ELF-1 (cell line): Measurements from ENCODE around the gene IL6R.

Experiments
- DNase-seq: peaks from one replicate; pipeline ENCODE4 v3.0.0-alpha.2; 2016; ENCODE audit warnings: low read depth, low spot score

The IL6R gene

GRCh38 chr1:154425172-154425571 is 20.0 kb downstream of the IL6R start:
- DNase-seq, result no peak

DNA sequence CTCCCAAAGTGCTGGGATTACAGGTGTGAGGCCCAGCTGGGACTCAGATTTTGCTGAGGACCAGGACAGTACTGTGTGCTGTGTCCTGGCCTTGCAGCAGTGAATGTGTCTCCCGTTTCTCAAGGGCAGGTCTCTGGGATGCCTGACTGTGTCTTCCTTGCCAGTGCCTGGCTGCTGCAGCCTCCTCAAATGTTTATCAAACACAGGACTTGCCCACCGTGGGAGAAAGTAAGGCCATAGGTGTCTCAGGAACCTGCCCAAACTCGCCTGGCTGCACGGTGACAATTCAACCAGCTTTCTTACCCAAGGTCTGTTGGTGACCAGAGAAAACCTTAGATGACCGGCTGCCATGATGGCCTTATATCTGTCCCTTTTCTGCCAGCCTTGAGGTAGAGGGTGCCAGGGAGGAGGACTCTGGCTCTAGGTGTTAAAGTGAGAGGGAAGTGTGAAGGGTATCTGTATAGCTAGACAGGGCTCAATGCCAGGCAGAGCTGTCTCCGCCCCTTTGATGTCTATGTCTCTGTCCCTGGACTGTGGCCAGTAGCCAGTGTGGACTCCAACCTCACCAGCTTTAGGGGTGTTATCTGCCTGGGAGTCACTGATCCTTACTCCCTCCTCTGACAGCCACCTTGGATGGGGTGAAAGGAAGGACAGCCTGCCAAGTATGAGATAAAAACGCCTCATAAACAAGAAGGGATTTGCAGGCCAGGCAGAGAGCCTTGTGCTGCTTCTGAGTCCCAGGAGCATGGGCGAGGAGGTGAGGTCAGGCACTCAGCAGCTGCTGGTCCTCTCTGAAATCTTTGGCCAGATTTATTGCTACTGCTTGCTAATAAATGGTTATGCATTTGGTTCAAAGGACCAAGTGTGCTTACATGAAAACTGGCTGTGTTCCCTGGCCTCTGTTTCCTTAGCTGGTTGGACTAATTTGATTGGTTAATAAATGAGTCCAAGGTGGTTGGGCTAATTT is 22.3 kb downstream of the IL6R start:
- DNase-seq, result no peak

DNA sequence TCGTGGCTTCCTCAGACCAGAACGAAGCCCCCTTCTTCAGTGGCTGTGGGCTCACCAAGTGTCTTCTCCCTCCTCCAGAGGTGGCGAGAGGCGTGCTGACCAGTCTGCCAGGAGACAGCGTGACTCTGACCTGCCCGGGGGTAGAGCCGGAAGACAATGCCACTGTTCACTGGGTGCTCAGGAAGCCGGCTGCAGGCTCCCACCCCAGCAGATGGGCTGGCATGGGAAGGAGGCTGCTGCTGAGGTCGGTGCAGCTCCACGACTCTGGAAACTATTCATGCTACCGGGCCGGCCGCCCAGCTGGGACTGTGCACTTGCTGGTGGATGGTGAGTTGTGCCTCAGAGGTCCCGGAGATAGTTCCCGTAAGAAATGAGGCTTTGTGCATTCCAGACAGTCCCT is 24.0 kb downstream of the IL6R start:
- DNase-seq, result no peak

DNA sequence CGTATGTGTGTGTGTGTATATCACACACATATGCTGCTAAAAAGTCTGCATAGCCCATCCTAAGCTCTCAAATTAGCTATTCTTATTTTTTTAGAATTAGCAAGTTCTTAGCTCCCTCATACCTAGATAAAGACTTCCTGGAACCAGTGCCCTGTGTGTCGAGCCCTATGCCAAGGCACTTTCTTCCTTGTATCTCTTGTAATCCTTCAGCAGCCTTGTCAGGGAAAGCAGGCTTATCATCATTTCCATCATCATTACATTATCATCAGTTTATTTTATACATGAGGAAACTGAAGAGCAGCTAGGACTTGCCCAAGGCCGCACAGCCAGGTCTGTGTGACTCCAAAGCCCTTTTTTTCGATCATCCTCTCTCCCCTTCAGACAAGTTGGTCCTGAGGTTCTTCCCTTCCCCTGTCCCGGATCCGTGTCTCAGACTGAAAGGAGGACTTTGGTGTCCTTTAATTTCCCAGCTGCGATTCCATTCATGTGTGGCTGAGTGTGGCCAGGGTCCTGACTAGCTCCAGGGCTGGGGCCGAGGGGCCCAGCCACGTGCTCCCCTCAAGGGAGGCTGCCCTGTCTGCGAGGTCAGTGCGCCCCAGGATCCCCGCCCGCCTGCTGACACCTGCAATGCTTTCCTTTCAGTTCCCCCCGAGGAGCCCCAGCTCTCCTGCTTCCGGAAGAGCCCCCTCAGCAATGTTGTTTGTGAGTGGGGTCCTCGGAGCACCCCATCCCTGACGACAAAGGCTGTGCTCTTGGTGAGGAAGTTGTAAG is 24.9 kb downstream of the IL6R start:
- DNase-seq, result no peak

- peak; percentile 78 for DNase-seq
Observed at GRCh38 chr1:154430903-154431302, 25.8 kb downstream of the IL6R start.

DNA sequence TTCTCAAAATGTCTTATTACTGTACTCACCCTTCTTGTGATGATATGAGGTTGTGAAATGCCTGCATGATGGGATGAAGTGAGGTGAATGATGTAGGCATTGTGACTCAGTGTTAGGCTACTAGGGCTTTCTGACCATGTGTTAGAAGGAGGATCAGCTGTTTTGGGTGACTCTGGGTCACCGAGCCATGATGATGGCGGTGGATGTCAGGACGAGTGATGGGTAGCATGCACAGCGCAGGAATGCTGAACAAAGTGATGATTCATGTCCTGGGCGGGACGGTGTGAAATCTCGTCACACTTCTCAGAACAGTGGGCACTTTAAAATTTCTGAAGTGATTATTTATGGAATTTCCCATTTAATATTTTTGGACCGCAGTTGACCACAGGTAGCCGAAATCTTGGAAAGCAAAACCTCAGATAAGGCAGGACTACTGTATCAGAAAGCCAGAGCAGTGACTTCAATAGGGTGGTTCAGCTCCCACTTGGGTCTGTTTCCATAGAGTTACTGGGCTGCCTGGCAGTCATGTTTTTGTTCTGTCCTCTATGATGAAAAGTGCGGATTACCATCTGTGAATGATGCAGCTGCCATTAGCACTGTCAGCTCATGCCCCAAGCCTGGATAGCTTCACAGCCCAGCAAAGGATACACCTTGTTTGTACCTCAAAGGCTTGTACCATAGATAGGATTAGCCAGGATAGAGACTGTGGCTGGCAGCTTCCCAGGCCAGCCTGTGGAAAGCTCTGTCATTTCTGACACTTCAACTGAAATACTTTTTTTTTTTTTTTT is 26.6 kb downstream of the IL6R start:
- peak; percentile 62 for DNase-seq

DNA sequence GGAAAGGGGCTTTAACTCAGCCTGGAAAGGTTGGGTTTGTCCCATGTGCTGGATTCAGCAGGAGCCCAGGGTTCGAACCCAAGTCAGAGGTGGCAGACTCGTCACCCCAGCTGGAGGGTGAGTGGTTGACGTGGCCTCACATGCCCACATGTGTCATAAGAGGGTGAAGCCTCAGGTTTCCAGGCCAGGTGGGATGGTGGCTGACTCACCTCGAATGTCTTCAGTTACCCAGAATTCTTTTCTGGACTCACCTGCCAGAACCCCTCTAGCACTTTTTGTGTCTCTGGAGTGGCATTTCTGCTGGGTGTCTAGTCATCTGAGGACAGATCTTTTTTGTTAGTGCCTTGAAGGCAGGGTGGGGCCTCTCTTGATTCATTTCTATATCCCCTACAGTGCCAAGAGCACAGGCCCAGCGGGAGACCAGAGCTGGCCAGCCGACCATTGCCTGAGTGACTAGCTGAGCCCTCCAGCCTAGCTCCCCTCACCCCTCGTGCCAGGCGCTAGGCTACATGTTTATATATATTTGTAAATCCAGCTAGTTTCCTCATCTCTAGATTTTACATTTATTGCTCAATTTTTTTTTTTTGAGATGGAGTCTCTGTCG is 28.1 kb downstream of the IL6R start:
- no peak for DNase-seq

DNA sequence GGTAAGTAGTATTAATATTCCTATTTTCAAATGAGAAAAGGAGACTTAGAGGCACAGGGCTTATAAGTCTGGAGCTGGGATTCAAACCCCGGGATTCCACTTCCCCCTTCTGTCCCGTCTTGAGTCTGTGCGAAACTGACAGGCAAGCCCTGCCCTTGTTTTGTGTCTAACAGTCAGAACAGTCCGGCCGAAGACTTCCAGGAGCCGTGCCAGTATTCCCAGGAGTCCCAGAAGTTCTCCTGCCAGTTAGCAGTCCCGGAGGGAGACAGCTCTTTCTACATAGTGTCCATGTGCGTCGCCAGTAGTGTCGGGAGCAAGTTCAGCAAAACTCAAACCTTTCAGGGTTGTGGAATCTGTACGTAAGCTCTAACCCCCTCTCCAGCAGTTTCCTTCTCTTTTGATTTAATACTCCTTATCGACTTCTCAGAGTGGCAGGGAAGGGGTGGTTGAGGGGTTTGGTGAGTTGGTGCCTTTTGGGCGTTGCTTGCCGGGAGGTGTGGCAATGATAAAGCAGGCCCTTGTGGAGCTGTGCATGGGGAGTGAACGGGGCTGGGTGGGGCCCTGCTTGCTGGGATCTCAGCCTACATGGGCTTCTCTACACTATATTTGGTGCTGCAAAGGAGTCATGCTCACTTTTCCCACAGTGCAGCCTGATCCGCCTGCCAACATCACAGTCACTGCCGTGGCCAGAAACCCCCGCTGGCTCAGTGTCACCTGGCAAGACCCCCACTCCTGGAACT is 29.4 kb downstream of the IL6R start:
- DNase-seq, result no peak

GRCh38 chr1:154435599-154436200 is 30.6 kb downstream of the IL6R start:
- no peak for DNase-seq

GRCh38 chr1:154436433-154436832 is 31.3 kb downstream of the IL6R start:
- DNase-seq, result no peak

DNA sequence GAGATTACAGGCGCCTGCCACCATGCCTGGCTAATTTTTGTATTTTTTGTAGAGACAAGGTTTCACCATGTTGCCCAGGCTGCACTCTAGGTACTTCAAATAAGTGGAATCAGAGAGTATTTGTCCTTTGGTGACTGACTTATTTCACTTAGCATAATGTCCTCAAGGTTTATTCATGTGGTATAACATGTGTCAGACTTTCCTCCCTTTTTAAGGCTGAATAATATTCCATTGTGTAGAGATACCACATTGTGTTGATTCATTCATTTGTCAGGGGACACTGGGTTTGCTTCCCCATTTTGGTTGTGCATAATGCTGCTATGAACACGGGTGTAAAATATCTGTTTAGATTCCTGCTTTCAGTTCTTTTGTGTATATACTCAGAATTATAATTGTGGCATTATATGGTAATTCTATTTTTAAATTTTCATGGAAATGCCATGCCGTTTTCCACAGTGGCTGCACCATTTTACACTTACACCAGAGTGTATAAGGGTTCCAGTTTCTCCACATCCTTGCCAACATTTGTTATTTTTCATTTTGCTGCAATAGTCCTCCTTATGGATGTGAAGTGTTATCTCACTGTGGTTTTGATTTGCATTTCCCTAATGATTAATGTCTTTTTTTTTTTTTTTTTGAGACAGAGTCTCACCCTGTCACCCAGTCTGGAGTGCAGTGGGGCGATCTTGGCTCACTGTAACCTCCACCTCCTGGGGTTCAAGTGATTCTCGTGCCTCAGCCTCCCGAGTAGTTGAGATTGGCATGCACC is 35.1 kb downstream of the IL6R start:
- DNase-seq, result no peak

- no peak for DNase-seq
Observed at GRCh38 chr1:154441241-154441888, 36.2 kb downstream of the IL6R start.

DNA sequence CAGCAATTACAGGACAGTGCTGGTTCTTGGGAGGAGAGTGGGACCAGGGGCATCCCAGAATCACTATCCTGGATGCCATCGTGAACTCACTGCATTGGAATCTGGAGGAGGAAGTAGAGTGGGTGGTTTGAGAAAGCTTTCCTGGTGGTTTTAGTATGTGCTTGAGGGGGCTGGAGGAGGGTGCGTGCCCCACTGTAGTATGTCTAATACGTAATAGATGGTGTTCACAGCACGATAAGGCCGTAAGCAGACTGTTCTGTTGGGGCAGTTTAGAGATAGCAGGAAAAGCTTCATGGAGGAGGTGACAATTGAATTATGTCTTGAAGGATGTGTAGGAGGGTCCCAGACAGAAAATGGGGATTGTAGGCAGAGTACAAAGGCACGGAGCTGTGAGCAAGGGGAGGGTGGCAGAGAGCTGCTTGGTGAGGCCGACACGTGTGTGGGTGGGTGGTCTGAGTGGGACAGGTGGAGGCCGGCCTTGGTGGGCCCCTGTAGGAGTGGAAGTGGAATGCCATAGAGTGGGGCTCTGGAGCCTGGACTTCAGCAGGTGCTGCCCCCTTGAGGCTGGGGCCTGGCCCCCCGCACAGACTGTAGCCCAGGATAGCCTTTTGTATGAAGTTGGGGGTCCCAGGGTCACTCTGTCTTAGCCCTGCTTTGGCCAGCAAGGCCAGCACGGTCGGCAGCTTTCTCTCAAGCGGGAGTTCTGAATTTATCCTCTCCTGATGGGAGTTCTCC is 37.0 kb downstream of the IL6R start:
- no peak for DNase-seq

DNA sequence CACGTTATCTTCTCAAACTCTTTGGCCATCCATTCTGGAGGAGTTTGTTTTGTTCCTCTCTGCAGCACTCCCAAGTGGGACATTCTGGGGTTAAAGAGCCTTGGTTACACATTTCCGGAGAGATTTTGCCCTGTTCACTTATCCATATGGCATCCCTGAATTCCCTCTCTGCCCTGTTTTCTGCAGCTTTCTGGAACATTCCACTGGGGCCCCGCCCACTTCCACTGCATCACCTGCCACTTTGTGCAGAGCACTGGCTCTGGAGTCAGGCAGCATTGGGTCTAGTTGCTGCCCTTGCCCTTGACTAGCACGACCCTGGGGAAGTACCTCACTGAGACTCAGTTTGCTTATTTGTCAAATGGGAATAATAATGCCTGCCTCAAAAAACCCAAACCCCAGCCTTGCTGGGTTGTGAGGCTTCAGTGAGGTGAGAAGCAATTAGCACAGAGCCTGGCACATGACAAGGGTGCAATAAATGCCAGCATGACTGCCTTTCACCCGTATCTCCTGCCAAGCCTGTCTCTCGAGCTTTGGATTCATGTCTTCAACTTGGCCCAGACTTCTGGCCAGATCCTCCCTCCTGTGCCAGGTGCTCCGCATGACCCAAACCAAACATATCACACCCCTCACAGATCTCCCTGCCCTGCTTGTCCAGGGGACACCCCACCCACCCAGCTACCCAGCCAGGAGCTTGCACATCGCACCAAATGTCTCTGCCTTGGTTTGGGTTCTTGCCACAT is 38.3 kb downstream of the IL6R start:
- no peak for DNase-seq

- DNase-seq, result no peak
Observed at GRCh38 chr1:154445040-154445472, 39.9 kb downstream of the IL6R start.

GRCh38 chr1:154446292-154446691 is 41.1 kb downstream of the IL6R start:
- DNase-seq, result peak; percentile 67

- DNase-seq, result no peak
Observed at GRCh38 chr1:154446789-154447188, 41.6 kb downstream of the IL6R start.
